GM12801 (cell line): Measurements from ENCODE around the gene KBTBD13.

Source experiments
- TF ChIP-seq, protein P1 (sequence below): IDR thresholded peaks from one replicate; pipeline ENCODE4 v1.5.1; 2011; ENCODE audit warnings: control low read depth; ENCODE audit not compliant: insufficient read length; ENCODE audit errors: extremely low read depth

KBTBD13 gene

DNA sequence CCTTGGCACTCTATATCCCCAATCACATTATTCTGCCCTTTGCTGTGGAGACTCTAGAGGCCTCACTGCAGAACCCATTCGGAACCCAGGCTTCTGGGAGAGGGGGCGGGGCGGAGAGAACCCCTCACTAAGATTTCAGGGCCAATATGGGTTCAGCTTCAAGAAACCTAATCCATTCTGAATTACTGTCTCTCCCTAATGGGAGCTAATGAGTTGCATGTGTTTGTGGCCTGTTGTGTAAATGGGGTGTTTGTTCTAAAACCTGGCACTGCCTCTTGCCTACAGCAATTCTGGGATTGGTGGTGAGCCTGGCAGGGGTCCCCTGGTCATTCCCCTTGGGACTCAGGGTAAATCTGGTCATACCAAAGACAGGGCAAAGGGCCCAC, 8.2 kb upstream of the KBTBD13 start:
- TF ChIP-seq, protein P1, sequence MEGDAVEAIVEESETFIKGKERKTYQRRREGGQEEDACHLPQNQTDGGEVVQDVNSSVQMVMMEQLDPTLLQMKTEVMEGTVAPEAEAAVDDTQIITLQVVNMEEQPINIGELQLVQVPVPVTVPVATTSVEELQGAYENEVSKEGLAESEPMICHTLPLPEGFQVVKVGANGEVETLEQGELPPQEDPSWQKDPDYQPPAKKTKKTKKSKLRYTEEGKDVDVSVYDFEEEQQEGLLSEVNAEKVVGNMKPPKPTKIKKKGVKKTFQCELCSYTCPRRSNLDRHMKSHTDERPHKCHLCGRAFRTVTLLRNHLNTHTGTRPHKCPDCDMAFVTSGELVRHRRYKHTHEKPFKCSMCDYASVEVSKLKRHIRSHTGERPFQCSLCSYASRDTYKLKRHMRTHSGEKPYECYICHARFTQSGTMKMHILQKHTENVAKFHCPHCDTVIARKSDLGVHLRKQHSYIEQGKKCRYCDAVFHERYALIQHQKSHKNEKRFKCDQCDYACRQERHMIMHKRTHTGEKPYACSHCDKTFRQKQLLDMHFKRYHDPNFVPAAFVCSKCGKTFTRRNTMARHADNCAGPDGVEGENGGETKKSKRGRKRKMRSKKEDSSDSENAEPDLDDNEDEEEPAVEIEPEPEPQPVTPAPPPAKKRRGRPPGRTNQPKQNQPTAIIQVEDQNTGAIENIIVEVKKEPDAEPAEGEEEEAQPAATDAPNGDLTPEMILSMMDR, result no peak

DNA sequence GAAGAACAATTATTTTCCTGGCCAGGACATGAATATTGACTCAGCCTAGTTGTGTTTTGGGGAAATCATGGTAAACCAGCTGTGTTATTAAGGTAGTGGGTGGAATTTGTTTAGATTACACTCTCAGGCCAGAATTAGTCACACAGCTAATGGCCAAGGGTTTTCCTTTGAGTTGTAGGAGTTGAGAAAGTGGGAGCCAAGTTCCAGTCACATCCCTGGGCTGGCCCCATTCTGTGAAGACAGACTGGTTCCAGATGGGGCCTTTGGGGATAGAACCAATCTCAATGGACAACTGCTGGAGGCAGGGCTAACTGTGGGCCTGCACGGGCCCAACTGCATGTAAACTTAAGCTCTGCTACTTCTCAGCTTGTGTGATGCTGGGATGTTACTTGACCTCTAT, 7.4 kb upstream of the KBTBD13 start:
- TF ChIP-seq, protein P1, result no peak

DNA sequence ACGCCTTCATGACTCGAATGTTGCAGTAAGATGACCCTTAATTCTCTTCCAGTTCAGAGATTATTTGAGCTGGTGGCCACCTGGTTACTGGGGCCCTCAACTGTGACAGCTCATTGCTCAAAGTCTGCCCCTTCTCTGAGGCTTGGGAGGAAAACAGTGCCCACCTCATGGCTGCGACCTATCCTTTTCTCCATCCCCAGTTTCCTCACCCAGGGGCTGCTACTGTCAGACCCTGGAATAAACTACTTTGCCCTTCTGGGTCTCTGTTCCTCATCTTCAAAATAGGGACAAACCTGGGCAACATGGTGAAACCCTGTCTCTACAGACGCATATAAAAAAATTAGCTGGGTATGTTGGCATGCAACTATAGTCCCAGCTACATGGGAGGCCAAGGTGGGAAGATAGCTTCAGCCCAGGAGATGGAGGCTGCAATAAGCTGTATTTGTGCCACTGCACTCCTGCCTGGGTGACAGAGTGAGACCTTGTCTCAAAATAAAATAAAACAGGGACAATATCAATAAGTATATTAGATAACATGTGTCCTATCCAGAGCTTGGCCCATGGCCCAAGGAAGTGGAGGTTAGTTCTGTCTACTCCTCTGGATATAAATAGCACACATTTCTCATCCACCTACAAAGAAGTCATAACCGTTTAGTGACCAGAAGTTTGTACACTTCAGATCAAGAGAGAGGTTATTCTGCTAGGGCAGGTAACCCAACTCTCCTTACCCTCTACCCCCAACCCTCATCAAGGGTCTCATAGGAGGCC, 6.6 kb upstream of the KBTBD13 start:
- TF ChIP-seq, protein P1, result no peak

DNA sequence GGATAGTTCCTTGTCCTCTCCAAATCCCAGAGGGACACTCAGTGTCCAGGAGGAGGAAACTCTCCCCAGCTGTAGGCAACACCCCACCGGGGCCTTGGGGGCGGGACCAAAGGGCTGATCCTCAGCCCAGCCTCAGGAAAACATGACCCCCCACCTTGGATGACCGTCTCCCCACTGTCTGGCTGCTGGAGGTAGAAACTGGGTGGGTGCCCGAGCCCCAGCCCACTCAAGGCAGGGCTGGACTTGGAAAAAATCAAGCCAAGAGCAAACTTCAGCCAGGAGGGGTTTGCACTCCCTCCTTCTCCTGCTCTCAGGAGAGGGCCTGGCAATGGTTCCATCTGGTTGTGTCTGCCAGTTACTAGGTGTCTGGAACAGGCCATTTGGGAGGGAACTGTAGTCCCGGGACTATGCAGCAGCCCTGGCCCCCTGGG, 5.2 kb upstream of the KBTBD13 start:
- TF ChIP-seq, protein P1, result no peak

DNA sequence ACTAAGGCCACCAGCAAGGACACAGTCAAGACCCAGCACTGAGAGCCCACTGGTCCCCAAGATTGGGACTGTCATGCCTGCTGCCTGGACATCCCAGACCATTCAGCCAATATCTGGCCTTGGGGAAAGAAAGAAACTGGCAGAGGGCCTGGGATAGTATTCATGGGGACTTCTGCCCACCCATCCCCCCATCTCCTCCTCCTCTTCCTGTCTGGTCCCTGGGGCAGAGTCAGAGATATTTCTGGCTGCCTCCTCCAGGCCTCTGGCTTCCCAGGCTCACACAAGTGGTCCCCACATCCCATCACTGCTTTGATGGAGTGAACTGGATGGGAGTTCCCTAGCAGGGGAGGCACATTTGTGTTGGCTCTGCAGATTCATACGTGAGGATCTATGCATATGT, 4.5 kb upstream of the KBTBD13 start:
- TF ChIP-seq, protein P1, result no peak

DNA sequence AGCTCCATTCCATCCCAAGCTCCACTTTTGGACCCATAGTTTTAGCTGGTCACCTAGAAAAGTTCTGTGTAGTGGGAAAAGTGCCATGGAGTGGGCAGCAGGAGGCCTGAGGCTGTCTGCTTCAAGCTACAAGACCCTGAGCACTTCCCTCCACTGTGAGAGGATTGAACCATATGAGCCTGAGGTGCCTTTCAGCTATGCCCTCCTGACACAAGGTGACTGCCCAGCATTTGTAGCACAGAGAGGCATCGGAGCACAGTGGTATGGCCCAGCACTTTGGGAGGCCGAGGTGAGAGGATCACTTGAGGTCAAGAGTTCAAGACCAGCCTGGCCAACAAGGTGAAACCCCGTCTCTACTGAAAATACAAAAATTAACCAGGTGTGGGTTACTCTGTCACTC, 3.9 kb upstream of the KBTBD13 start:
- TF ChIP-seq, protein P1, result no peak

DNA sequence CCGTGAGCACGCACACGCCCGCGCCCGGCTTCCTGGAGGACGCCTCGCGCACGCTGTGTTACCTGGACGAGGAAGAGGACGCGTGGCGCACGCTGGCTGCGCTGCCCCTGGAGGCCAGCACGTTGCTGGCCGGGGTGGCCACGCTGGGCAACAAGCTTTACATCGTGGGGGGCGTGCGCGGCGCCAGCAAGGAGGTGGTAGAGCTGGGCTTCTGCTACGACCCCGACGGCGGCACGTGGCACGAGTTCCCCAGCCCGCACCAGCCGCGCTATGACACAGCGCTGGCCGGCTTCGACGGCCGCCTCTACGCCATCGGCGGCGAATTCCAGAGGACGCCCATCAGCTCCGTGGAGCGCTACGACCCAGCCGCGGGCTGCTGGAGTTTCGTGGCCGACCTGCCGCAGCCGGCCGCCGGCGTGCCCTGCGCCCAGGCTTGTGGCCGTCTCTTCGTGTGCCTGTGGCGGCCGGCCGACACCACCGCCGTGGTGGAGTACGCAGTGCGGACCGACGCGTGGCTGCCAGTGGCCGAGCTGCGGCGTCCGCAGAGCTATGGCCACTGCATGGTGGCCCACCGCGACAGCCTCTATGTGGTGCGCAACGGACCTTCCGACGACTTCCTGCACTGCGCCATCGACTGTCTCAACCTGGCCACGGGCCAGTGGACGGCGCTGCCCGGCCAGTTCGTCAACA, 890 bp downstream of the KBTBD13 start:
- TF ChIP-seq, protein P1, result no peak
